SU-DHL-6 (cell line): ENCODE results near the gene EPHA8.

Experiments used
- H2AFZ ChIP-seq: fragments of 200-600 bp; sonication (generic); 2 replicates; pipeline ENCODE4 v1.6.1; 2014; ENCODE audit warnings: low read depth, mild to moderate bottlenecking, moderate library complexity, mixed read lengths, antibody characterized with exemption, low read length; ENCODE audit not compliant: severe bottlenecking
- H3F3A ChIP-seq: fragments of 200-600 bp; shearing (Covaris generic); 2 replicates; pipeline ENCODE4 v1.6.0; 2016; ENCODE audit warnings: antibody characterized with exemption, mild to moderate bottlenecking; ENCODE audit not compliant: insufficient read depth
- H3K27ac ChIP-seq: fragments of 200-600 bp; sonication (generic); 2 replicates; pipeline ENCODE4 v1.5.1; 2016; ENCODE audit warnings: low read depth, mild to moderate bottlenecking, low read length, moderate library complexity, mixed read lengths
- H3K27me3 ChIP-seq: fragments of 200-600 bp; sonication (generic), shearing (Covaris generic); 2 replicates; pipeline ENCODE4 v1.6.0; 2014; ENCODE audit warnings: mild to moderate bottlenecking, low read length
- H3K36me3 ChIP-seq: fragments of 200-600 bp; sonication (generic); 2 replicates; pipeline ENCODE4 v1.6.1; 2014; ENCODE audit warnings: mild to moderate bottlenecking, low read length, mixed read lengths
- H3K4me2 ChIP-seq: fragments of 300-600, 200-600 bp; shearing (Covaris generic), sonication (generic); 2 replicates; pipeline ENCODE4 v1.6.0; 2014; ENCODE audit warnings: low read length, low read depth, mild to moderate bottlenecking; ENCODE audit not compliant: poor library complexity, severe bottlenecking
- H3K4me3 ChIP-seq: fragments of 200-600 bp; sonication (generic); 2 replicates; pipeline ENCODE4 v1.5.1; 2014; ENCODE audit warnings: antibody characterized with exemption, low read length, mild to moderate bottlenecking, mixed read lengths; ENCODE audit not compliant: insufficient read depth, poor library complexity, severe bottlenecking
- H3K79me2 ChIP-seq: fragments of 200-600 bp; sonication (generic); 2 replicates; pipeline ENCODE4 v1.6.1; 2014; ENCODE audit warnings: mild to moderate bottlenecking, low read length, moderate library complexity; ENCODE audit not compliant: insufficient read depth
- H3K9ac ChIP-seq: fragments of 200-600 bp; sonication (generic); 2 replicates; pipeline ENCODE4 v1.7.0; 2014; ENCODE audit warnings: mild to moderate bottlenecking, low read length
- H3K9me2 ChIP-seq: fragments of 200-600 bp; sonication (generic); replicated peaks from 2 replicates; pipeline ENCODE4 v1.6.1; 2014; ENCODE audit warnings: low read length; ENCODE audit not compliant: insufficient read depth
- H3K9me3 ChIP-seq: fragments of 200-600 bp; sonication (generic); 2 replicates; pipeline ENCODE4 v1.6.1; 2014; ENCODE audit warnings: low read length, mixed read lengths; ENCODE audit not compliant: insufficient read depth
- H4K20me1 ChIP-seq: fragments of 200-600 bp; sonication (generic); 2 replicates; pipeline ENCODE4 v1.6.1; 2014; ENCODE audit warnings: low read depth, mild to moderate bottlenecking, antibody characterized with exemption, low read length, moderate library complexity, mixed read lengths
- CTCF ChIP-seq: fragments of 200-600 bp; sonication (generic); IDR thresholded peaks from one replicate; pipeline ENCODE4 v1.5.1; 2017; ENCODE audit warnings: antibody characterized with exemption, mild to moderate bottlenecking, low read length, moderate library complexity; ENCODE audit not compliant: insufficient read depth, poor library complexity, severe bottlenecking
- EZH2phosphoT487 ChIP-seq: fragments of 200-600 bp; sonication (generic), shearing (Covaris generic); conservative IDR thresholded peaks from 2 replicates; pipeline ENCODE4 v1.6.1; 2018; ENCODE audit warnings: mild to moderate bottlenecking, antibody characterized with exemption, low read length, moderate library complexity, mixed read lengths

EPHA8 gene

GRCh38 chr1:22652881-22653316 lies 89.6 kb downstream of the EPHA8 start, which contains the start of gene C1QB:
Gene C1QB, plus strand, starts transcription at chr1:22653236. Its CDS starts 6,227 bp downstream, at chr1:22659463.
- Histone ChIP-seq H3K4me3 (no peak within 1 kb of the TSS), H3K36me3 (no peaks in the 10 kb centered on the region), H3K4me2 (no peak within 1 kb of the TSS)

More at GRCh38 chr1:22652881-22653316, 89.6 kb downstream of the EPHA8 start, which contains the start of gene C1QB:
- no peaks in the 10 kb centered on the region for H3K9me3 ChIP-seq
- H4K20me1 ChIP-seq = no peaks in the 10 kb centered on the region
- no peak within 1 kb of the TSS for H3K9ac ChIP-seq
- no peak within 1 kb of the TSS for H2AFZ ChIP-seq
- TF ChIP-seq CTCF (no peak), EZH2phosphoT487 (no peak)
- no peaks in the 10 kb centered on the region for H3F3A ChIP-seq
- H3K27ac ChIP-seq = no peak within 1 kb of the TSS
- H3K79me2 ChIP-seq = no peaks in the 10 kb centered on the region
- H3K27me3 ChIP-seq = no peaks in the 10 kb centered on the region
- H3K9me2 ChIP-seq = no peaks in the 10 kb centered on the region
